Stimulated activated CD4-positive, alpha-beta T cell treated with anti-CD3 and anti-CD28 coated beads, Interleukin-1b, Interleukin-23, amount 100 ng/mL, for 4 hours (primary cell): ENCODE results near the gene GNAO1.

Experiments used
- DNase-seq, 2 donors: peaks; one replicate each; pipeline ENCODE4 v3.0.0-alpha.2; 2020; ENCODE audit warnings: low read depth in 2 of 2

GNAO1 gene

DNA sequence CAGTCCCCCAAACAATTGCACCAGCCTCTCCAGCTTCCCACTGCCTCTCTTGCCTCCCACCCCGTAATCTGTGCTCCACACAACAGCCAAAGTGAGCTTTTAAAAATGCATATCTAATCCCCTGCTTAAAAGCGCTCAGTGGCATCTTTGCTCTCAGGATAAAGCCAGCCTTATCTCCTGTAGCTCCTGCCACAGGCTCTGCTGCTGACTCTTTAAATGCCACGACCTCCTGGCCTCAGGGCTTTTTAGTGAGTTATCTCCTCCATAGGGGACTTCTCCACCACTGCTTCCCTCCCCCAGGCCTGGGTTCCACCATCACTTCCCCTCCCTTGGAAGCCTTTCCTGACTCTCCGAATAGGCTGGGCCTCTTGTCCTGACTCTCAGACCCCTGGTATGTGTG lies 98.6 kb downstream of the GNAO1 start:
- no peak for DNase-seq

DNA sequence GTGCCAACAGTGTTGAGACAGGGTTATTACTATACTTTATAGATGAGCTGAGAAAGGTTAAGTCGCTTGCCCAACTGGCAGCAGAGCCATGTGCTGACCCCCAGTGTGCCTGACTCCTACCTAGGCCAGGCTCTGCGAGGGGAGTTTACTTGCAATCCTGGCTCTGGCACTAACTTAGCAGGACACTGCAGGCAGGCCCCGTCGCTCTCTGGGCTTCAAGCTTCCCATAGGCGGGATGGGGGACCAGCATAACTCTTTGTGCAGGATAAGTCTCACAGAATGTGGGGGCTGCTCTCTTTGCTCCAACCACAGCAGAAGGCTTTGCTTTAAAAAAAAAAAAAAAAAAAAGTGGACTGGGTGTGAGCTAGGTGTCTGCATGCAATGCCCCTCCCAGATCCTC lies 102.7 kb downstream of the GNAO1 start:
- no peak for DNase-seq

DNA sequence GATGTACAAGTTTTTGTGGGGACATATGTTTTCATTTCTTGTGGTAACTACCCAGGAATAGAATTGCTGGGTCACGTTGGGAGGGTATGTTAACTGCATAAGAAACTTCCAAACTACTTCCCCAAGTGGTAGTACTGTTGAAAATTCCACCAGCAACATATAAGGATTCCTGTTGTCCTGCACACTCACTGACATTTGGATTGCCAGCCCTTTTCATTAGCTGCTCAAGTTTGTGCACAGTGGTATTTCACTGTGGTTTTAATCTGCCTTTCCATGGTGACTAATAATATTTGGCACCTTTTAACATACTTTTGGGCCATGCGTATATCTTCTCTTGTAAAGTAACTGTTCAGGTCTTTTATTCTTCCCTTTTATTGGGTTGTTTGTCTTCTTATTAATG lies 103.3 kb downstream of the GNAO1 start:
- no peak for DNase-seq

DNA sequence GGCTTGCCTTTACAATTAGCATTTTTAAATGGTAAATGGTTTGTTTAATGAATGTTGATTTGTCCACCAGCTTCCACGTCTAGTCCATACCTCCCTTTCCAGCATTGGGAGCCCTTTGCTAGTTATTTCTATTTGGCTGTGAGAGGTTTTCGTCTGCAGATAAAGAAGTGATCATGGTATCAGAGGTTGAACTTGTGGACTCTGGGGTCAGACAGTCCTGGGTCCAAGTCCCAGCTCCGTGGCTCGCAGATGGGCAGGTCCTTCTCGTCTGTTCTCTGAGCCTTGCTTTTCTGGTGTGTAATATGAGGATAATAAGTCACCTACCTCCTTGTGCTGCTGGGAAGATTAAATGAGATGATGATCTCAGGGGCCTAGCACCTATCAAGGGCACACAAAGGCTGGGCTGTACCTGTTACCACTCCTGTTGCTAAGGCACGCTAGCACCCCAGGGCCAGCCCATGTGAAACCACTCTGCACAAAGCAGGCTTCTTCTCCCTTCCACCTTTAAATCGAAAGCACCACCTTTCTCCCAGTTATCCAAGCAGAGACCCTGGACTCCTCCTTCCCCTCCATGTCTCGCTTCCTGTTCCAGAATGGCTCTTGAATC lies 103.9 kb downstream of the GNAO1 start:
- DNase-seq: no peak

DNA sequence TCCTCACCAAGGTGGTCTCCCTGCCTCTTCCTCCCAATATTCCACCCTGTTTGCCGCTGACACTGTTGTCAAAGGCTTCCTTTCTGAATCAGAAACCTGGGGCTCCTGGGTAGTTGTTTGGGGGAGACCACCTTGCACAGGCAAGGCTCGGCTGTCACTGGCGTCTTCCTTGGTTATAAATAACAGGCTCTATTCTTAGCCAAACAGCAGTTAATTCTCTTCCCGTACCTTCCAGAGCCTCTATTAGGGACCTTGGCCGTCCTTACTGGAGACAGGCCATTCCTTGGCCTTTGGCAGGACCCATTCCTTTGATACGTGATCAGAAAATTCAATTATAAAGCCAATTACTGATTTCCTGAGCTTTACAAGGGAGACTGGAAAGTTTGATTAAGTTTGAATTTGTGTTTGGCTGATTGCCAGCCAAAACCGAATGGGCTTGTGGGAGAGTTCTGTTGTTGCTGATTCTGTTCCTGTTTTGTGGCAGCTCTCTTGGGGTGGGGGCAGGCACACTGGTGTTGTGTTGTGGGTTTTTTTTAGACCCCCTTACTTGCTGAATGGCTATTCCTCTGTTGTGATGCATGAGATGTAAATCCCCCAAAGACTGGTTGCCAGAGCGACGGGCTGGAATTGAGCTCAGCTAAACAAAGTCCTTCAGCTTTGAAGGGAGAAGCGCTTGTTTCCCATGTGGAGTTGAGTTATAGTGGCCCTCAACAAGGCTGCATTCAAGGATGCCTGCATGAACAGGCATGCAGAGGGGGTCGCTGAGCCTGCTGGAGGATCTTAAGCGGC lies 104.6 kb downstream of the GNAO1 start:
- DNase-seq: no peak

DNA sequence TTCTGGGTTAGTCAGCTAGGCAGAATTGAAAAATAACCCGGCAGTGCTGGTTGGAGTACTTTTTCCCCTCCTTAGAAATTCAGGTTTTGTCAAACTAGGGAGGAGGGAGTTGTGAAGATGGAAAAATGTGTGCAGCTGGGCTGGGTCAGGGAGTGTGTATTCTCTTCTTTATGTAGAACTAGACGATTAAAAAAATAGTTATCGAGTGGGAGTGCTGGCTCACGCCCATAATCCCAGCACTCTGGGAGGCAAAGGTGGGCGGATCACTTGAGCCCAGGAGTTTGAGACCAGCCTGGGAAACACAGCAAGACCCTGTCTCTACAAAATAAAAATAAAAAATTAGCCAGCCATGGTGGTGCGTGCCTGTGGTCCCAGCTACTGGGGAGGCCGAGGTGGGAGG lies 106.4 kb downstream of the GNAO1 start:
- DNase-seq: no peak

DNA sequence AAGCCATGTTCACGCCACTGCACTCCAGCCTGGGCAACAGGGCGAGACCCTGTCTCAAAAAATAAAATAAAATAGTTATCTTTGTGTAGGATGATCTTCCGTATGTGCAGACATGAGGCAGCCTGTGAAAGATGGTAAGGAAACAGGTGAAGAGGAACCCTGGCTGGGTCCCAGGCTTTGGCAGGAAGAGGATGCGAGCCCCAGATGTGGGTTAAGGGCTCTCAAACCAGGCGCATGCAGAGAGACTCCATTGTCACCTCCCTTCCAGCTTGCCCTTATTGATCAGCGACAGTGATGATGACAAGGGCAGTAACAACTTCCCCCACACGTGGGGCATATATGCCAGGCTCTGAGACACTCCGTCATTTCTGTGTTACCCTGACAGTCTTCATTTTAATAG lies 106.8 kb downstream of the GNAO1 start:
- no peak for DNase-seq

DNA sequence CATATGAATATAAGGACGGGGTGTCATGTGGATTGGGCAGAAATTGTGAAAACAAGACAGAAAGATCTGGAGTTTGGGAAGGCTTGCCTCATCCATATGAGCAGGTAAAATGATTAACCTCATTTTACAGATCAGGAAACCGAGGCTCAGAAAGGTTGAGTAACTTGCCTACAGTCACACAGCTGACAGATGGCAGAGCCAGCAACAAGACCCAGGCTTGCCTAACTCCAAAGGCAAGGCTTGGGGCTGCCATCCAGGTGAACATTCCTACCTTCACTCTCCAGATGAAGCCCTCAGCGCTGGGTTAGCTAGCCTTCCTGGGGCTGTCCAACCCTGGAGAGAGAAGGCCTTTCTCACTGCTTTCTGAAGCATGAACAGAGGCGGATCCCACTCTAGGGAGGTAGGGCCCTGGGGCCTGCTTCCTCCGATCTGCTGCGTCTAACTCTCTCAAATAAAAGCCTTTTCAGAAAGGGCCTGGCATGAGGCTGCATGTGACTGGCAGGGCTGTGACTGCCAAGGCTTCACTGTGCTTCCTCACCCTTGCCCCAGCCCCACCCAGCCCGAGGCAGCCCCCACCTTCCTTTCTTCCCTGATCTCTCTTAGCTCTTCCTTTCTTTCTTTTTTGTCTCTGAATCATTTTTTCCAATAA lies 107.8 kb downstream of the GNAO1 start:
- DNase-seq: no peak

DNA sequence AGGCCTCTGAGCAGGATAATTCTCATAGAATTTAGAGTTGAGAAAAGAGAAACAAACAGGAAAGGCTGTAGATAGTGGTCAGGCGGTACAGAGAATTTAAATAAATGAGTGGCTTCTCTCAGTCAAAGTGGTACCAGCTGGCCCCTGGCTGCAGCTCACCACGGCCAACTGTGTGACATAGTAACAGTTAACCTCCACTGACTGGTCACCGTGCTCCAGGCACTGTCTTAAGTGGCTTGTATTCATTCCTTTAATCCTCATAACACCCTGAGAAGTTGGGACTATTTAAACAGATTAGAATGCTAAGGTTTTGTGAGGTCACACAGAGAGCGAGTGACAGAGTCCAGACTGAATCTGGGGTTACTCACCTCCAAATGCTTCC lies 108.9 kb downstream of the GNAO1 start:
- no peak for DNase-seq

DNA sequence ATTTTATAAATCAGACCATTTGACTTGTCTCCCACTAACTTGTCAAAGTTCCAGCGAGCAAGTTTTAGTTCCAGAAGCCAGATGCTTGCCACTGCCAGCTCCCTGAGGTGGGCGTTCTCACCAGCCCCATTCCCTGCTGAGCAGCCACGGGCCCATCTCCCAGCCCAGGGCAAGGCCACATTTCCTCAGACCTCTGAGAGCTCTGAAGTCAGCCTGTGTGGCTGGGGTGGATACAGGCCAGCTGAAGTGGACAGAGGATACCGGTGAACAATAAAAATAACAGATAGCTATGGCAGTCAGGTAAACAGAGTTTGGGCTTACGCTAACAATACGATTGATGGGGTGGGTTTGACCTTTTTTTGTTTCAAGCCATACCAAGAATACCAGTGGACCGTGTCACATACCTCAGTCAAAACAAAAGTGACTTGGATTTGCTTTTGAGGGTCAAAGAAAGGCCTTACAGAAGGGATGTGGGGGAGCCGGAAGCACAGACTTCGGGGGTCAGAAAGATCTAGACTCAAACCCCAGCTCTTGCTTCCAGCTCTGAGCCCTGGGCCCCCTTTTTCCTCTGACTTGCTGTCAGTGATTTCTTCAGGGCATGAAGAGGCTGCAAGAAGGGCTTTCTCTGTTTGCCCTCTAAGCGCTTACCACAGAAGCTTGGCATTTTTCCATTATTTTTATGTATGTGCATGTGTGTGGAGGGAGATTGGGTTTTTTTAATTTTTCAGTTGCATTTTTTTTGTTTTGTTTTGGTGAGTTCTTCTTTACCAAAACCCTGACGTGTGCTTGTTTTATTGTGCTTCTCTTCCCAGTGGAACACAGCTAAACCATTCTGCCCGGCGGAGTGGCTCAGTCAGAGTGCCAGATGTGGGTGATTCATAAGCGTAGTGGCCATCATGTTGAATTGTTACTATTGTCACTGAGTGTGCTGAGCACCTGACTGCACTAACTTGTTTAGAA lies 109.9 kb downstream of the GNAO1 start:
- no peak for DNase-seq

DNA sequence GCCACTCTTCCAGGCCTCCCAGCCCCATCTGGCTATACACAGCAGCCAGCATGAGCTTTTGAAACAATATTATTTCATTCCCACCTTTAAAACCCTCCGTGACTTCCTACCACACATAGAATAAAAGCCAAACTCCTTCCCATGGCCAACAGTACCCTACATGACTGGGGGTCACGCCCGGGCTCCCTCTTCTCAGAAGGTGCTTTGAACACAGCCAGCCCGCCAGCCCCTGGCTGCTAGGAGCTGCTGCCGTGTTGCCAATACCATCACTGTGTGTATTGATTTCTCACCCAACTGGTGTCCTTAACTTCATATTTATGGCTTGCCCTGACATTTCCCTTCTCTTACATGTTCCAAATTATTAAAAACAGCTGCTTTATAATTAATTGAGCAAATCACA lies 111.2 kb downstream of the GNAO1 start:
- no peak for DNase-seq

DNA sequence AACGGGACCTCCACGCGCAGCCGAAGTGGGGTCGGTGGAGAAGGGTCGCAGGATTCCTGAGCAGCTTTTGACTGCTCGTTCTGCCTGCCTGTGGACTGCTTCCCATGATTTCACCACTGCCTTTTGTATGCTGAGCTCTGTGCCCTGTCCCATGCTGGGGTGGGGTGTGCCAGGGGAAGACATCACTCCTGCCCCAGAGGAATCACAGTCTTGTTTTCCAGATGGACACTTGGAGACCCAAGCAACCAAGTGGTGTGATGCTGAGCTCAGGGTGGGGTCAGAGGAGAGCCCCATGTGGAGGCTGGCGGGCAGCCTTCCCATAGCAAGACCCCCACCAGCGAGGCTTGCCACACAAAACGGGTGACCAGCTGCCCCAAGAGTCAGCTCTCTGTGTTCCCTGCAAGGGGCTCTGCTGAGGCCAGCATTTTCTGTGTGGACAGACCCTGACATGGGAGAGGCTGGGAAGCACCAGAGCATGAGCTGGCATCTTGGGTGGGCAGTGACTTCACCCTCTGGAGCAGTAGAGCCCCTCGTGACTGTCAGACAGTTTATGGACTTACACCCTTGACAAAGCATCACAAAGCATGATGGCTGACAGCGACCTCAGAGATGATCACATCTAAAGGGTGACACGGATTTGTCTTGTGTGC lies 111.9 kb downstream of the GNAO1 start:
- no peak for DNase-seq

DNA sequence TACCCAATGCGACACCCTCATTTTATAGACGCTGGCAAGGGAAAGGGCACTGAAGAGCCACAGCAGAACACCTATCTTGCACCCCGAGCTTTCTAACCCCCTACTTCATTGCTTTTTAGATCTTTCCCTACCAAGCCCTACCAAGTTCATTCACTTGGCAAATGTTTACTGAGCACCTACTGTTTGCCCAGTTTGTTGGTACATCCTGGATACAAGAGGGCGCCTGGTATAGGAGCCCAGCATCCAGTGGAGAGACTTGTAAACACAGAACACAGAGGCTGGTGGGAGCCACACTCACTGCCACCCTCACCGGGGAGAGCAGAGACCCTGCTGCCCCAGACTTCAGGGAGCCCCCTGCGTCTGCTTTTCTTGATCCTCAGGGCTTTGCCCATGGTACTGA lies 112.6 kb downstream of the GNAO1 start:
- no peak for DNase-seq

DNA sequence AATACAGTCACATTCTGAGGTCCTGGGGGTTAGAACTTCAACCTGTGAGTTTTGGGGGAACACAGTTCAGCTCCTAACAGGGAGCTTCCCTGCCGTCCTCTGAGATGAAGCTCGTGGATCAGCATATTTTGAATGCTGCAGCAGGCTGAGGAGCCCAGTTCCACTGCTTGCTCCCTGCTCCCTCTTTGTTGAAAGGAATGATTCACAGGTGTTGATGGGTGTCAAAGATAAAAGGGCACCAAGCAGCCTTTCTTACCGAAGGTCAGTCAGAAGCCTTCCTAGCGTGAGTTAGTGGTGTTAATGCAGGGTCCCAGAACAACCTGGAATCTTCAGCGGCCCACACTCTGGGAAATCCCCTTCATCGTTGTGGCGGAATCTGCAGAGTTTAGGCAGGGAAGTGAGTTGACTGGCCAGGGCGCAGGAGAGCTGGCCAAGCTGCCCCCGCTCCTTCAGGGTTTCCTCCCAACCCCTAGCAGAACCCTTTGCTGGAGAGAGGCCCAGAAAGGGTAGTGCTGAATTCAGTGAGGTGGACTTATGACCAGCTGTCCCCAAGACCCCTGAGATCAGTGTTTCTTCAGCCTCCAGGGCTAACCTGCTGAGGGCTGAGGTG lies 114.8 kb downstream of the GNAO1 start:
- no peak for DNase-seq

DNA sequence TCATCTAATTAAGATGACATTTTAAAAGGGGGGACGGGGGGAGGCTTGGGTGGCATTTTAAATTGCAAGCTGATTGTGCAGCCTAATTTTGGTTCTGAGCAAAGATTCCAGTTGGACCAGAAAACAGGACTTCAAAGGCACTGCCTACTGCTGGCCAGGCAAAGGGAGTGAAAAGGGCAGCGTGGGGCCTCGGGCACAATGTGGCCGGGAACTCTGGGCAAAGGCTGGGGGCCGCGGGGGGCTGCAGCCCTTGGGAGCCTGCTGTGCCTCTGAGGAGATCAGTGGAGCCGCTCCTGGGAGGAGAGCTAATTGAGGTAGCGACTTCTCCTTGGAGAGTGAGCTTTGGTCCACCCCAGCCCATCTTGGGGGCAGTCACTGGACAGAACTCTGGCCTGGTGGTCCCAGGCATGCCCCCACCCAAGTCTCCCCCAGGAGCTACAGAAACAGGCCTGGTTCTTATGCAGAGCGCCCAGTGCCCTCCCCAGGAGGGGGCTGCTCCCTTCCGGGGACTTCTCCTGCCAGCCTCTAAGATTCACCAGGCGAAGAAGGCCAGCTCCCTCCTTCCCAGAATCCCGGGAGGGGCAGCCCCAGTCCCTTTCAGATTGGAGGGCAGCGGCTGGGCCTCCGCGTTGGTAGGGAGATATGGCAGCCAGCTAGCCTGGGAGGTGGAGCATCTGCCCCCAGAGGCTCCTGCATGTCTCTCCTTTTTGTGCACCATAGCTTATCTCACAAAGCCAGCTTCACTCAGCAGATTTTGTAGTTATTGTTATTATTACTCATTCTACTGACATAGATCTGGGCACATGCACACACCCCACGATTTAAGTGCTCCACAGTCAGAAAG lies 115.6 kb downstream of the GNAO1 start:
- DNase-seq: no peak

DNA sequence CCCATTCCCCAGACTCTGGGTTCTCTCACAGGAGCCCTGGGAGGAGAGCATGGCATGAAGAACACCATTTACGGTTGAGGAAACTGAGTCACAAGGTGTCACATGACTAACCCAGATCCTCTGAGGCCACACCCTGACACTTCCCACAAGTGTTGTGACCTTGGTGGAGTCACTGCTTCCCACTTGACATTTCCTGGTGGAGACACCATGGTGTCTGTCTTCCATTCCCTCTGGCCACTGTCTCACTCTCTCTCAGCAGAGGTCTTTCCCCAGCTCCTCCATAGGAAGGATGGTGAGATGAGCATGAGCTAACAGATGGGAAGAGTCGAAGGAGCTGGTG lies 116.2 kb downstream of the GNAO1 start:
- DNase-seq: no peak

DNA sequence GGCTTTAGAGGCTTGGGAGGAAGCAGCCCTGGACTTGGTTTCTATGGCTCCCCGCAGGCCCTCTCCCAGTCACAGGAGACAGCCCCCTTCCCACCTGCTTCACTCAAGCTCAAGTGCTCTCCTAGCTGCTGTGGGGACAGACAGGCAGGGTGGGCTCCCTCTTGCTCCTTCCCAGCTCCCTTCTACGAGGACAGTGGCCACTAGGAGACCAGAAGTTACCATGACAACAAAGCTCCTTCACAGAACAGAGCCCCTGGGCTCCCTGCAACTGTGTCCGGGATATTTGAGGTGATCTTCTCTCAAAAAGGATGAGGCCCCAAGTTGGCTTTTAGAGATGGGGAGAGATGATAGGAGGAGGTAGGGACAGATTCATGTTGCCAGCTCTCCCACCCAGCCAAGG lies 117.7 kb downstream of the GNAO1 start:
- DNase-seq: no peak

DNA sequence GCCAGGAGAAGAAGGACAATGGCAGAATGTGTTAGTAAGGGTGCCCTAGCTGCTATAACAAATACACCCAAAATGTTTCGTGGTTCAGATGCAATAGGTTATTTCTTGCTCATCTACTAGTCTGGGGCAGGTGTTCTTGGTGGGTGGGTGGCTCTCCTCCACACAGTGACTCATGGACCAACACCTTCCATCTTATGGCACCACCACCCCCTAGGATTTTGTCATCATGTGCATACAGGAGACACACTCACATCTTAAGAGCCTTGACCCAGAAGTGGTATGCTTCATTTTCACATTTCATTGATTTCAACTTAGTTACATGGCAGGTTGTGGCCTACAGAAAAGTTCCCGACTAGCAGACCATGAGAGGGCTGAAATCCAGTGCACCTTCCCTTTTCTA lies 119.4 kb downstream of the GNAO1 start:
- no peak for DNase-seq

DNA sequence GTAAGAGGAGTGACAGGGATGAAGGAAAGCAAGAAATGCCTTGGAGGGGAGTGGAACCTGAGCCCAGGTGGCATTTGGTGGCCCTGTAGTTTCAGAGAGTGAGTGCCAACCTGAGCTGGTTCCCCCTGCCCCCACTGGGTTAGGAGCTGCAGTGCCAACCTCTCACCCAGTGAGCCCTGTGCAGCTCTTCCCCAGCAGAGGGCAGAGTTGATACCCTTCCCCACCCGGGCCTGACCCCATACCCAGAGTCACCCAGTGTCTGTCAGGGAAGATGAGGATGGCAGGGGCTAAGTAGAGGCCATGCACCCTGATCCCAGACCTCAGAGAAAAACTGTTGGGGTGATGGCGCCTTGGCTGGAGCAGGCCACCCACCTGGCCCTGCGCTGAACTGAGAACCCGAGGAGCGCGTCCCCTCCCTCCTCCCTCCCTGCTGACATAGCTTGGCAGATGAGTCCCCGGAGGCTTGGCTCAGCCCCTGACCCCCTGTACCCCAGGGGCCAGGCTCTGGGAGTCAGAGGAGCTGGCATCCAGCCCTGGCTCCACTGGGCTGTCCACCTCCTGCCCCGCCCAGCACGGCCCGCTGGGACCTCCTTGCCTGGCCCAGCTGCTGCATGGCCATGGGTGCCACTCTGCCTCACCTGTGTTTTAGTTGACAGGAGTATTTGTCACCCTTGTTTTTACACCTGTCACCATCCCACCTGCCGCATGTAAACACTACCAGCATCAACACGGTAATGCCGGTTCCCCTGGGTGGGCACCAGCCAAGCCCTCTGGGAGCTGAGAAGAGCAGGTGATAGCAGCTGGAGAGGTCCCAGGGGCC lies 120.1 kb downstream of the GNAO1 start:
- no peak for DNase-seq

DNA sequence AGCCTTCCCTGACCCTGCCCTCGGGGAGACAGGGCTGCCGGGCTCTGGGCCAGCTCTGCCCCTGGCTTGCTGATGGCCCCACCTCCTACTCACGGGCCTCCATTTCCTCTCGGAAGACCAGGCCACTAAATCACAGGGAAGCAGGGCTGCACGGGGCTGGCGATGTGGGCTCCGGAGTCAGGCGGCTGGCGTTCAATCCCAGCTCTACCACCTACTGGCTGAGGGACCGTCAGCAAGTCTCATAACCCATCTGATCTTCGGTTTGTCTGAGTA lies 120.7 kb downstream of the GNAO1 start:
- no peak for DNase-seq
